Forelimb muscle (tissue), 1 donor: Measurements from ENCODE around the gene CDC42. TPM values are rescaled to one million over a fixed set of nuclear protein-coding genes. Genes with fewer than 3 reads are reported as not detected.
"Not testable (repeated sequence)": the region's sequence is repeated elsewhere in the genome, so short reads cannot be mapped to it uniquely, and the experiment has no call there.

Source experiments
- DNase-seq: peaks from one replicate; pipeline ENCODE4 v3.0.0-alpha.2; 2013; ENCODE audit warnings: low read depth
- polyA plus RNA-seq: library from polyadenylated mRNA; unstranded; fragments of 120-200 nt; gene quantifications from one replicate; pipeline ENCODE4 v1.2.1, GENCODE V29; 2013; ENCODE audit not compliant: insufficient read length

Gene CDC42
- polyA plus RNA-seq, 1 donor = 201 TPM

DNA sequence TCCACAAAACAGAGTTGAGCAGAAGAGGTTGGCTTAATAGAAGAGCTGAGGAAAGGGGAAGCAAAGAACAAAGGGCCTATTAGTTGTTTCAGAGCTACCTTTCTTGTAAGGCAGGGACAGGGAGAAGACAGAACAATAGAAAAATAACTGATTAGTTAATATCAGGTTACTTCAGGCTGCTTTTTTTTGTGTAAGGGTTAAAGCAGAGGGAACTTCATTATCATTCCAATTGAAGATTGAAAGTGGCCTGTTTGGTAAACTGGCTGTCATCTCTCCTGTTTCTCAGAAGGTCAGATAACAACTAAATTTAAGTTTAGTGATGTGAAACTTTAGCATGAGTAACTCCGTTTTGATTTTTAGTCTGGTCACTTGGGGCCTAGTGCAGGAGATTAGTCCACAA is 22.3 kb downstream of the CDC42 start:
- no peak for DNase-seq

DNA sequence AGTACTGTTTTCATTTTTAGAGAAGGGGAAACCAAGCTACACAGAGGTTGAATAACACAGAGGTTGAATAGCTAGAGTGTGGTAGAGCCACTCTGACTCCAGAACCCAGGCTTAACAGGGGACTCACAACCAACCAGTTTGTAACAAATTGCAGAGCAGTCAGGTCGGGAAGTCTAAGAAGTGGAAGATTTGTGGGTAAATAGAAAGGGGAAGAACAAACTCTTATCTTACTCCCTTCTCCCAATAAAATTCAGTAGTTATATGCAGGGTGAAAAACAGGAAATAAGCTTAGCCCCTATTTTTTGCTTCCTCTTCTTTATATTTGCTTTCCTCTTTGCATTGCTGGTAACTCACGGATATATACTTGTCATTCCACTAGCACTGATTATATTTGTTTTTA is 23.2 kb downstream of the CDC42 start:
- DNase-seq = no peak

DNA sequence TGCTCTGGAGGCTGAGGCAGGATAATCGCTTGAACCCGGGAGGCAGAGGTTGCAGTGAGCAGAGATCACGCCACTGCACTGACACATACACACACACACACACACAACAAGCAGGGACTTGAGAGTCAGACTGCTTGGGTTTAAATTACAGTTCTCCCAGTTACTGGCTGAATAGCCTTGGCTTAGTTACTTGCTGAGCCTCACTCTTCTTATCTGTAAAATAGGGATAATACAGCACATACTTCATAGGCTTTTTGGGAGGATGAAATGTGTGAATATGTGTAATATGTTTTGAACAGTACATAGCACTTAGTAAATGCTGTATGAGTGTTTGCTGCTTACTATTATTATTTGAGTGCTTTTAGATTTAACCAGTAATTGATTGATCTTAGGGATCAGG is 23.8 kb downstream of the CDC42 start:
- no peak for DNase-seq

DNA sequence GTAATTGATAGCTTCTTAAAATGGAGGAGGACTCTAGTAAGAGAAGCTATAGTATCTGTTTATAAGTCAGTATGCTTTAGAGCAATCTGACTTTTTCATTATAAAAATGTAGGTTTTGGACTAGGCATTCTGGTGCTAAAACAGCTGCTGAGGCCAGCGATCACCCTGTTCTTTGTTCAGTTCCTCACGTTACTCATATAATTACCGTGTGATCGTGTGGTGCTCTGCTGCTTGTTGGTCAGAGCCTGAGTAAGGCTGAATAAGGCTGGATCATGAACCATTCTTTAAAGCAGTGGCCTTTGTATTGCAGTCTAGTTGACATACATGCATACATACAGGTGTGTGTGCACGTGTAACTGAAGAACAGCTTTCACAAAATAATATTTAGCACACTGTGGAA is 25.2 kb downstream of the CDC42 start:
- no peak for DNase-seq

DNA sequence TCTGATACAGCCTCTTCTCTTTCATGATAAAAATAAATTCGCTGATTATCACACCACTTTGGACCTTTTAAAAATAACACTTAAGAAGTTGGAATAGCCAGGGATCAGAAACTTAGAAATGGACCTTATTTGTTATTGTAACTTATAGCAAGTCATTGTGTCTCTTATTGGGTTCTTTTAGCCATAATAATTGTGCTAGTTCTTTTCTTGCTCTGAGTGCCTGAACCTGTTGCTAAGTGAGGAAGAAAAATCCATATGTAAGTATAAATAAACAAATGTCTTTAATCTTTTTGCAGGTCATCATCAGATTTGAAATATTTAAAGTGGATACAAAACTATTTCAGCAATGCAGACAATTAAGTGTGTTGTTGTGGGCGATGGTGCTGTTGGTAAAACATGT is 25.6 kb downstream of the CDC42 start:
- DNase-seq = no peak

GRCh38 chr1:22080191-22080590 is 27.7 kb downstream of the CDC42 start:
- no peak for DNase-seq

GRCh38 chr1:22088331-22088730 is 35.8 kb downstream of the CDC42 start:
- DNase-seq = no peak

DNA sequence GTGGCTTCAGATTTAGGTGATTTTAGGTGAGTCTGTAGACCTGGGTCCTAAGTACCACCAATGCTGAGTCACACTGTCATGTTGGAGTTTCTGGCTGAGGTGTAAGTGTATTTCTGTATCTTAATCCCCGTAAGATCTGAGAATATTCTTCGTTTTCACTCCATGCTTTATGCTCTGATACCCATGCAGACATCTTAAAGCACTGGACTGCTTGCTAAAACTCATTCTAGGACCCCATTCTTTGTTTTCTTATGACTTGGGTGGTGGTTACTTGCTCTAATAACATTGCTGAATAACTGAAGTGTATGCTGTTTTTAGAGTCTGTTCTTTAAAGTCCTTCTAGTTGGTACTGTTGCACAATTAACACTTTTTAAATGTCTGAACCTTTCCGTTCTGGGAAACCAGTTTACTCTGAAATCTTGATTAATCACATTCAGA is 36.6 kb downstream of the CDC42 start:
- no peak for DNase-seq

- no peak for DNase-seq
Measured at GRCh38 chr1:22089787-22090186, 37.3 kb downstream of the CDC42 start.

DNA sequence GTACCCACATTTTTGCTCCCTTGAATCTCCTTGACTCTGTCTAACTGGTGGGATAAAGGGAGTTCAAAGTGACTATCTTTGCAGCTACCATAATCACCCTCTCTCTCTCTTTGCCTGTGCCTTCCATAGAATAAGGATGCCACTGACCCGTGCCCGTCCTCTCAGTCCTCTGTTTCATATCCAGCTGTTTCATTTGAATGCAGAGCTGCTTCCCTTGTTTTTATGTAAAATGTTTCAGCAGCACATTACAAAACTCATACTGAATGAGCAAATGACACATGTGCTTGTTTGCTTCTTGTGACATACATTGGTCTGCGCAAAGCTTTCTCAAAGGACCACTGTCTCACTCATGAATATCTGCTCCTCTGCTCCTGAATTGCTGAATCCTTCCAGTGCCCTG is 38.4 kb downstream of the CDC42 start:
- DNase-seq = no peak

- not testable (repeated sequence) for DNase-seq
Measured at GRCh38 chr1:22092026-22092768, 39.7 kb downstream of the CDC42 start.

- DNase-seq = no peak
Measured at GRCh38 chr1:22093513-22093912, 41.0 kb downstream of the CDC42 start.

DNA sequence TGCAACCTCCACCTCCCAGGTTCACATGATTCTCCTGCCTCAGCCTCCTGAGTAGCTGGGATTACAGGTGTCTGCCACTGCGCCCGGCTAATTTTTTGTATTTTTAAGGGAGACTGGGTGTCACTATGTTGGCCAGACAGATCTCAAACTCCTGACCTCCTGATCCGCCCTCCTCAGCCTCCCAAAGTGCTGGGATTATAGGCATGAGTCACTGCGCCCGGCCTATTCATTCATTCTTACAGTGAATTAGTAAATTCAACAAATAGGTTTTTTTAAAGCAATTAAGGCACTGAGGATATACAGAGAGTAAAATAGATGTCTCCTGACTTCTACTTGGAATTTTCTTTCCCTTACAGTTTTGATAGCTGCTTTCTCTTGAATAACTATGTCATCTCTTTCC is 43.5 kb downstream of the CDC42 start:
- DNase-seq = no peak

- no peak for DNase-seq
Measured at GRCh38 chr1:22096463-22096862, 44.0 kb downstream of the CDC42 start.

- DNase-seq = no peak
Measured at GRCh38 chr1:22098752-22099151, 46.2 kb downstream of the CDC42 start.

DNA sequence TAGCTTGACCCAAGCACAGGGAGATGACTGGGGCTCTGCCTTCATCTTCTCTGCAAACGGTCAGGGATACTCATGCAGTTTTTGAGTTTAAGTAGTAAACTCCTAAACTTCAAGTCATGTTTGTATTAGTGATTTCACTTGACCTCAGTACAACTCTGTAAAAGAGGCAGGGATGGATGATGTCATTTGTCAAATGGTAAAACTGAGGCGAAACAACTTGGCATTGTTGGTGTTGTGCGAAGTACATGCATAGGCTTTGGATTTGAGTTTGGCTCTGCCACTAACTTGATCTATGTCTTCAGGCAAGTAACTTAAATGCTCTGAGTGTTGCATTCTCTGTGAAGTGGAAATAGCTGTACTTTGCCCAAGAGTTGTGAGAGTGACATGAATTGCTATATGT is 47.7 kb downstream of the CDC42 start:
- DNase-seq = no peak

DNA sequence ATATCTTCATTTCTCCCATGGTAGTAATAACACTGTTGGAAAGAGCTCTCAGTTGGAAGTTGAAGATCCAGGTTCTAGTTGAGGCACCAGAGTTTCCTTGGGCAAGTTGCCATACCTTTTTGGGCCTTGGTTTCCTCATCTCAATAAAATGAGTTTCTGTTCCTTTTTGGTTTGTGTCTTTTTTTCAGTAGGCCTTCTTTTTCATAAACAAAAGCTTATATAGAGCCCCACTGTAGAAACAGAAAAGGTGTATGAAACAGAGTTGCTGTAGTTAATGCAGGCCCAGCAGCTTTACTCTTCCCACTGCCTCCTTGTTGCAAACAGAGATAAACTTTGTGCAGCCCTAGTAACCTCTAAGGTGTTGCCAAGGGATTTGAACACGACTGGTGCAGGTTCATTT is 48.7 kb downstream of the CDC42 start:
- DNase-seq = no peak

GRCh38 chr1:22101995-22102394 is 49.5 kb downstream of the CDC42 start:
- DNase-seq = no peak

GRCh38 chr1:22102746-22103145 is 50.2 kb downstream of the CDC42 start:
- DNase-seq = no peak

- no peak for DNase-seq
Measured at GRCh38 chr1:22104094-22104493, 51.6 kb downstream of the CDC42 start.

DNA sequence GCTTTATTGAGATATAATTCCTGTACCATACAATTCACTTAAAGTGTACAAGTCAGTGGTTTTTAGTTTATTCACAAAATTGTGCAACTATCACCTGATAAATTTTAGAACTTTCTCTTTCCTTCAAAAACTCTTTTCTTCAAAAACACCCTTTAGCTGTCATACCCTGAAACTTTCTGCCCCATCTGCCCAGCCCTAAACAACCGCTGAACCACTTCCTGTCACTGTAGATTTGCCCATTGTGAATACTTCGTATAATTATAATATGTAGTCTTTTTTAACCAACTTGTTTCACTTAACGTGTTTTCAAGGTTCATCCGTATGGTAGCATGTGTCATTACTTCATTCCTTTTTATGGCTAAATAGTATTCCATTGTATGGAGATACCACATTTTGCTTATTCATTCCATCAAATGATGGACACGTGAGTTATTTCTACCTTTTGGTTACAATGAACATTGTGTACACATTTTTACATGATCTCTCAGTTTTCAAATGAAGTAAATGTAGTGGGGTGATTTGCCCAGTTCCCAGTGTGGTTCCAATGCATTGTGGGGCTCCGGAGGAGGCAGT is 52.4 kb downstream of the CDC42 start:
- DNase-seq = no peak

DNA sequence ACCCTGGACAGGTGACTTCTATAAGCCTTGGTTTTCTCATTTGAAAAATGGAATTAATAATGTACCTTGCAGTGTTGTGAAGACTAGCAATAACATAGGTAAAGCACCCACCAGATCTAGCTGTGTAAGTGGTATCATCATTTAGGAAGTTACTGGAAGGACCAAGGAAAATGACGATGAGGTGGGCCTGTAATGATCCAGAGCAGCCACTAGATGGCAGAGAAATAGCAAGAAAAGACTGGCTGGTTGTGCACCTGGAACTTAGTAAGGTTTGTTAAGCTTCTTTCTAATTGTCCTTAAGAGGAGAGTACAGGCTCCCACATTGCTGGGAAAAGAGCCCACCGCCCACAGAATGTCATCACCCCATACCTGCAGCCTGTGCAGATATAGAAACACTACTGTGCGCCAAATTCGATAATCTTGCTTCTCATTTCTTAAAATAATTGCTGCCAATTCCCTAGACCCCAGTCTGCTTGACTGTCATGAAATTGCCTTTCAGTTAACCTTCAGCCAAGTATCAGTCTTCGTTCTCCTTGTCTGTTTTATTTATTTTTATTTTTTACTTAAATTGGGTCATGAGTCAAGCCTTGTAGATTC is 53.2 kb downstream of the CDC42 start:
- DNase-seq = peak; percentile 17

DNA sequence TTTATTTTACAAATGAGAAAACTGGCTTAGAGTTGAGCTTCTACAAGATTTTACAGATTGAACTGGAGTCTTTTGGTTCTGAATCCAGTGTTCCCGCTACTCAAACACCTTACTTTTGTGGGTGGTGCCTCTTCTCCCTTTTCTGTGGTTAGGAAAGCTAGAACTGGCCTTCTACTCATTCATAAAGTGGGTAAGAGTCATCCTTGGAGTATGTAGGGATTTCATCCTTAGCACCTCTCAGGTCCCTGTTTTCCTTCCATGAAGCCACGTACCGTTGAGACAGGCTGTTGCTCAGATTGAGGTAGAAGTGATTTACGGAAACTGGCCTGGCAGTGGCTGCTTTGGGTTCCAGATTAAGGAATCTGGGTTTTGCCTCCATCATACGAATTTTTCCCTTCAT is 54.6 kb downstream of the CDC42 start:
- no peak for DNase-seq
